ENCODE measurements around the gene SDK1. TPM values are rescaled to one million over a fixed set of nuclear protein-coding genes. Genes with fewer than 3 reads are reported as not detected.
A peak's percentile ranks its signal among the peaks of the same experiment; 100 is the strongest.

Gene SDK1
- total RNA-seq, 4 donors from 2014 or later = 2.0 to 9.3 (median 3.8) TPM

- 81 to 87% methylated on average over 2 of the region's 2 CpGs for WGBS, 2 donors
- DNase-seq = no peak
- no peak for TF ChIP-seq POLR2A (IDR thresholded peaks at IDR 0.05)
- TF ChIP-seq CTCF (IDR thresholded peaks at IDR 0.05) = no peak
- no peak overlapping the region for H3K4me3 ChIP-seq
- peaks cover 0 to 15% (median 0%) of the 10 kb centered on the region in 4 donors for H3K27me3 ChIP-seq
- no peak overlapping the region for H3K27ac ChIP-seq
- intact Hi-C loops (cut with DNase I) = no loop called here
- no peaks in the 10 kb centered on the region for H3K36me3 ChIP-seq
- H3K9me3 ChIP-seq = no peaks in the 10 kb centered on the region
- H3K4me1 ChIP-seq = peaks cover 0 to 16% (median 0%) of the 10 kb centered on the region in 3 donors
Measured at GRCh38 chr7:3271298-3271697, 29.8 kb upstream of the SDK1 start.

- Histone ChIP-seq H3K27me3 (peaks cover 0 to 10% (median 0%) of the 10 kb centered on the region in 4 donors), H3K27ac (no peak overlapping the region), H3K9me3 (no peaks in the 10 kb centered on the region), H3K4me1 (peaks cover 0 to 16% (median 0%) of the 10 kb centered on the region in 3 donors), H3K36me3 (no peaks in the 10 kb centered on the region), H3K4me3 (no peak overlapping the region)
- intact Hi-C loops (cut with DNase I) = no loop called here
- 36 to 53% methylated on average over 2 of the region's 2 CpGs for WGBS, 2 donors
- DNase-seq = no peak
- TF ChIP-seq POLR2A (IDR thresholded peaks at IDR 0.05) = no peak
- TF ChIP-seq CTCF (IDR thresholded peaks at IDR 0.05) = no peak
Measured at GRCh38 chr7:3272691-3273141, 28.3 kb upstream of the SDK1 start.

- H3K27me3 ChIP-seq = peaks cover 0 to 5% (median 0%) of the 10 kb centered on the region in 4 donors
- H3K36me3 ChIP-seq = no peaks in the 10 kb centered on the region
- H3K27ac ChIP-seq = peak overlapping the region in 1 of 4 donors; percentile 31
- TF ChIP-seq POLR2A (IDR thresholded peaks at IDR 0.05) = no peak
- TF ChIP-seq CTCF (IDR thresholded peaks at IDR 0.05) = no peak
- DNase-seq = no peak
- no peak overlapping the region for H3K4me3 ChIP-seq
- intact Hi-C loops (cut with DNase I) = no loop called here
- peaks cover 0 to 16% (median 0%) of the 10 kb centered on the region in 3 donors for H3K4me1 ChIP-seq
- 54 to 59% methylated on average over 1 of the region's 1 CpG for WGBS, 2 donors
- no peaks in the 10 kb centered on the region for H3K9me3 ChIP-seq
Measured at GRCh38 chr7:3274131-3274530, 26.9 kb upstream of the SDK1 start.

GRCh38 chr7:3277604-3278572 is 23.2 kb upstream of the SDK1 start:
- Histone ChIP-seq H3K27ac (no peak overlapping the region), H3K4me3 (no peak overlapping the region), H3K27me3 (peaks cover 0 to 11% (median 0%) of the 10 kb centered on the region in 4 donors), H3K36me3 (no peaks in the 10 kb centered on the region), H3K4me1 (peaks cover 0 to 29% (median 0%) of the 10 kb centered on the region in 3 donors), H3K9me3 (no peaks in the 10 kb centered on the region)
- no peak for DNase-seq
- intact Hi-C loops (cut with DNase I) = no loop called here
- TF ChIP-seq POLR2A (IDR thresholded peaks at IDR 0.05) (no peak), CTCF (IDR thresholded peaks at IDR 0.05) (no peak)
- WGBS, 2 donors = 68 to 73% methylated on average over 4 of the region's 4 CpGs
